RKO (cell line): Measurements from ENCODE around the gene HNRNPH1.

Source experiments
- DNase-seq: peaks from one replicate; pipeline ENCODE4 v3.0.0-alpha.2; 2016; ENCODE audit warnings: low spot score

The HNRNPH1 gene

DNA sequence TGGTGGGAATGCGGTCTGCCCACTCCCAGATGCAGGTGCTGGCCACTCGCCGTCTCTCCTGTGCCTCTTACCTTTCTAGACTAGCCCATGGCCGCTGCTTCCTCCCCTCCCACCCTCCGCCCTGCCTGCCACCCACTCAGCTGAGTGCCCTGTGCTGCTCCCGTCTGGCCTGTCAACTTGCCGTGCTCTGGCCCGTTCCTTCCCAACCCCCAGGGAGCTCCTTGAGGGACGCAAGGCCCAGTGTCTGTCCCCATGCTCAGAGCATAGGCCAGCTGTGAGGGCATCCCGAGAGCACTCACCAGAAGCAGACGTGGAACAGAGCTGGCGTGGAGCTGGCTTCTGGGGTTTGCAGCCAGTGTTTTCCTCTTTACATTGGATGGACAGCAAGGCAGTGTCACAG, 20.2 kb downstream of the HNRNPH1 start:
- no peak for DNase-seq

GRCh38 chr5:179601871-179602625, 21.4 kb downstream of the HNRNPH1 start:
- DNase-seq, result no peak

GRCh38 chr5:179599973-179600372, 23.5 kb downstream of the HNRNPH1 start:
- no peak for DNase-seq

DNA sequence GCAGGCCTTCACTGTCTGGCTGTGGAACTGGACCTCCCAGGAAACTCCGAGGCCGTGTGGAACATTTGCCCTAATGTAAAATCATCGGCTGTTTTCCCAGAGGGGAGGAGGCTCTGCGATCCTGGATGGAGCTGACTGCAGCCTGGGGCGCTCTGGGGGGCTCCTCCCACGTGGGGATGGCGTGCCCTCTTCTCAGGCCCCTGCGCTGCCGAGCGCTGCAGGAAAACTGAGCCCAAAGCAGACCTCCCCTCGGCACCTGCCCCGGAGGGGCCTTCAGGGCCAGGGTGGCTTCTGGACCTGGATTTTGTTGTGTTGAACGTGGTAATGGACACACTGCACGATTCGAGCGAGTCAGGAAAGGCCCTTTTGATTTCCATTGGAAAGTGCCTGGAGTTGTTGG, 23.9 kb downstream of the HNRNPH1 start:
- no peak for DNase-seq

GRCh38 chr5:179599100-179599499, 24.4 kb downstream of the HNRNPH1 start:
- no peak for DNase-seq

- no peak for DNase-seq
Observed at GRCh38 chr5:179596421-179596820, 27.1 kb downstream of the HNRNPH1 start.

DNA sequence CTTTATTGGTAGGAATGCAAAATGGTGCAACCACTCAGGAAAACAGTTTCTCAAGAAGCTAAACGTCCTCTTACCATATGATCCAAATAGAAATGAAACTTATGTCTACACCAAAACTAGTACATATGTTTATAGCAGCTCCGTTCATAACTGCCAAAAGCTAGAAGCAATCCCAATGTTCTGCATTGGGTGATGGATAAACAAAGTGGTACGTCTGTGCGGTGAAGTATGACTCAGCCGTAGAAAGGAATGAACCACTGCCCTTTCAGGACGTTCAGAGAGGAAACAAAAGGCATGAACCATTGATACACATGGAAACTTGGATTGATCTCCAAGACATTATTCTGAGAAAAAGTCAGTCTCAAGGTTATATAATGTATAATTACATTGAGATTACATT, 27.6 kb downstream of the HNRNPH1 start:
- DNase-seq, result no peak

DNA sequence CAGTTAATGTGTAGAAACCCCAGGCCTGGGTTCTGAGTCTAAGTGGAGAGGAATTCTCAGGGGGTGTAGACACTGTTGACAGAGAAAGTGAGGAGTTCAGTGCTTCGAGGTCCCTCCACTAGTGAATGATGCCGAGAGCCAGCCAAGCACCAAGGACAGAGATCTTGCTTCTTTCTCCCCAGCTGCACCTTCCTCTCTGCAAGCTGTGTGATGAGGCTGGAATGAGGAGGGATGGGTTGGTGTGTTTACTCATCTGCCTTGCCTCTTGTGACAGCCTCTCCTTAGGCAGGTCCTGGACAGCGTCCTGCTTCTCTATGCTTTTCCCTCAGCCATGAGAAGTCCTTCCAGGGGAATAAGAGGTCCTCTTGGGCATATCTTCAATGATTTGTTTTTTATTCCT, 35.3 kb downstream of the HNRNPH1 start:
- no peak for DNase-seq

- DNase-seq, result no peak
Observed at GRCh38 chr5:179585941-179586401, 37.5 kb downstream of the HNRNPH1 start.

GRCh38 chr5:179577286-179577960, 46.0 kb downstream of the HNRNPH1 start:
- no peak for DNase-seq

- DNase-seq, result no peak
Observed at GRCh38 chr5:179572386-179572785, 51.1 kb downstream of the HNRNPH1 start.

DNA sequence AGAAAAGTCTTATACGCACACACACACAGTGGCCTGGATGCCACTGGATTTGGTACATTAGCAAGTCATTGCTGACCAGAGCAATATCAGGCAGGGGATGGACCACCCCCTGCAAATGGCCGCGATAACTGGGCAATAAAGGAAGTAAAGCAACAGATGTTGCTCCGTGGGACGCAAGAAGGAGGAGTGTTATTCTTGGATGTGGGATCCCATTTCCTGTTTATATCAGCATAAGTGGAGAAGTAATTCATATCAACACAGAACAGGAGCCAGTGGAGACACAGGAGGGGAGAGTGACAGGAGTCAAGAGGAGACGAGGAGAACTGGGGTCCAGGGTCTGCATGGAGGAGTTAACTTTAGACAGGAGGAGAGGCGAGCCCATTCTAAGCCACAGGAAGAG, 54.8 kb downstream of the HNRNPH1 start:
- no peak for DNase-seq

DNA sequence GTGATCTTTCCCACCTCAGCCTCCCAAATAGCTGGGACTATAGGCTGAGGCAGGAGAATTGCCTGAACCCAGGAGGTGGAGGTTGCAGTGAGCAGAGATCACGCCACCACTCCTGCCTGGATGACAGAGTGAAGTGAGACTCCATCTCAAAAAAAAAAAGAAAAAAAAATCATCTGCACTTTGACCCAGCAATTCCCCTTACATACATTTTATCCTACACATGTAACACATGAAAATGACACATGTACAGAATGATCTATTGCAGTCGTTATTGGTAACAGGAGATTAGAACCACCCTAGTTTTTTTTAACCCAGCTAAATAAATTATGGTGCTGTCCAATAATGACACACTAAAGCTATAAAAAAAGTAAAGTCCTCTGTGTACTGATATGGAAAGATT, 58.9 kb downstream of the HNRNPH1 start:
- DNase-seq, result no peak
